GM20431 (cell line): ENCODE results near the gene ARHGEF10L.
"Not testable (repeated sequence)": the region's sequence is repeated elsewhere in the genome, so short reads cannot be mapped to it uniquely, and the experiment has no call there.

Experiments used
- in situ Hi-C: fragments of 300-500 bp; cut with MseI, MboI; formaldehyde crosslinking; loops from one replicate; pipeline ENCODE4 v1.15.0; 2020; ENCODE audit warnings: low sequenced_read_pairs; ENCODE audit not compliant: unreplicated experiment

Gene ARHGEF10L

DNA sequence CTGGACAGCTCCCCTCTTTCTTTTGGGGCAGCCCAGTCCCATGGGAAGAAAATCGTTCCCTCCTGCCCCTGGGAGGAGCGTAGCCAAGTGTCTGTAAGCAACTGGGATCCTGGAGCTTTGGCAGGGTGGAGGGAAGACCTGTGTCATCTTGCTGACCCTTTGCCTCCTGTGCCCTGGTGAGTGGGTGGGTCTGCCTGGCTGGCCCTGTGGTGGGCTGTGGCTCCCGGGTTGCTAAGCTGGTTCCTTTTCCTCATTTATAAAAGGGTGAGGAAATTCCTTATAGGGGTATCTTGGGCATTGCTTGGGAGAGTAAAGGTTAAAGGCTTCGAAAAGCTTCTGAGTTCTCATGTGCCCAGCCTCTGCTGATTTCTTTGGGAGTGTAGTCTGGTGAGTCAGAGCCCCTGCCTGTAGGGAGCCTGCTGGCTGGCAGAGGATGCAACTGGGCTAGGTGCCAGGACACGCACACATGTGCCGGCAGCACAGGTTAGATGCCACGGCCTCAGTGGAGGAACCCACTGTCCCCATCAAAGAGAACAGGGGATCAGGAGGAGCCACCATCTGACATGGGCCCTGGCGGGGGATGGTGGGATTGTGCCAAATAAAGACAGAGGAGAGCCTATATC, 85.2 kb downstream of the ARHGEF10L start:
- in situ Hi-C loops: no loop called here

- in situ Hi-C loops: no loop called here
Observed at GRCh38 chr1:17627239-17628052, 87.9 kb downstream of the ARHGEF10L start.

DNA sequence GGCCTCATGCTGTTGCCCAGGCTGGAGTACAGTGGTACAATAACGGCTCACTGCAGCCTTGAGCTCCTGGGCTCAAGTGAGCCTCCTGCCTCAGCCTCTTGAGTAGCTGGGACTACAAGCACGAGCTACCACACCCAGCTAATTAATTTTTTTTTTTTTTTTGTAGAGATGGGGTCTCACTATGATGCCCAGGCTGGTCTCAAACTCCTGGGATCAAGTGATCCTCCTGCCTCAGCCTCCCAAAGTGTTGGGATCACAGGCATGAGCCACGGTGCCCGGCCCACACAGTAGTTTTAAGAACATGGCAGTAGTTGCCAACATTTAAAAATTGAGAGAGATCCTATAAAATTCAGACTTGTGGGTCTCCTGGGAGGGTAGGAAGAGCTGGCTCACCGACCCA, 89.5 kb downstream of the ARHGEF10L start:
- in situ Hi-C loops: not testable (repeated sequence)

DNA sequence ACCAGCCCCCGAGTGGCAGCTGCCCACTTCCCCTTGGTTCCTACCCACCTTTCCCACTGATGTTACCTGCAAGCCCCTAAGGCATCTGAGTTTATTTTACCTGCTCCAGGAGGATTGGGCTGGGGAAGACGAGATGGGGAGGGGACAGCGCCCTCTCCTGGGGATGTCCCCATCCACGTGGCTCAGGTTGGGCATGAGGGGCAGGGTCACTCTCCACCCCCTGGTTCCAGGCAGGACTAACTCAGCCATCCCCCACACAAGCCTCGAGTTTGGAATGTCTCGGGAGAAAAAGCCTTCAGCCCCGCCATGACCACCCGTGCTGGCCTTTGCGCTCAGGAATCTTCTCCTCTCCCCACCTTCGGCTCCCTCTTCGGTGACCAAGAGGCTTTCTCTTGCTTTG, 90.0 kb downstream of the ARHGEF10L start:
- in situ Hi-C loops: no loop called here

DNA sequence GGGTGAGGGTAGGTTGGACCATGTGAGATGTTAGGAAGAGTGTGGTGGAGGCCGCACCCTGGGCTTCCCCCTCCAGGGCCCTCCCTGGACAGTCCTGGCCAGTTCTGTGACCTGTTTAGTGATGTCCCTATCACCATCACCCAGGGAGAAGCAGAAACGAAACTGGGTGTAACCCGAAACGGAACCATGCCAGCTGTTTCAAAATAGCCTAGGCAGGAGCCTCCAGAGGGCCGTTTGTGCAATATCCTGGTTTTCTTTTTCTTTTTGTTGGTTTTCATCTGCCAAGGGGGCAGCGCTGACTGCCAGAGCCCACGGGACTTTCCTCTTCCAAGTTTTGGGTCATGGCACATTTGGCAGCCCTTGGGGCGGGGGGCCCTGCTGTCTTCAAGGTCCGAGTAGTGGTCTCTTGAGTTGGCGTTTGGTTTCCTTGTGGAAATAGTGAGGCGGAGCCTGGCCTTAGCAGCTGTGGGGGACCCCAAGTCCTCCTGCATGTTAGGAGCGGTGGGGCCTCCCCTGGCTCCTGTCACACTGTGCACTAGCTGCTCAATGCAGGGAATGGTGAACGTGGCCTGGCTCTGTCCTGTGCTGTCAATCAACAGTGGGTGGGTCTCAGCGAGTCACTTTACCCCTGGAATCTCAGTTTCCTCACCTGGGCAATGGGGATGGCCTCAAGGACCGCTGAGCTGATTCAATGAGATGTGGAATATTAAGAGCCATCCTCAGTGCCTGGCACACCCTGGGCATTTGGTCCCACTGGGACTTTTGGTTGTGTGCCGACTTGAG, 90.7 kb downstream of the ARHGEF10L start:
- in situ Hi-C loops: no loop called here

DNA sequence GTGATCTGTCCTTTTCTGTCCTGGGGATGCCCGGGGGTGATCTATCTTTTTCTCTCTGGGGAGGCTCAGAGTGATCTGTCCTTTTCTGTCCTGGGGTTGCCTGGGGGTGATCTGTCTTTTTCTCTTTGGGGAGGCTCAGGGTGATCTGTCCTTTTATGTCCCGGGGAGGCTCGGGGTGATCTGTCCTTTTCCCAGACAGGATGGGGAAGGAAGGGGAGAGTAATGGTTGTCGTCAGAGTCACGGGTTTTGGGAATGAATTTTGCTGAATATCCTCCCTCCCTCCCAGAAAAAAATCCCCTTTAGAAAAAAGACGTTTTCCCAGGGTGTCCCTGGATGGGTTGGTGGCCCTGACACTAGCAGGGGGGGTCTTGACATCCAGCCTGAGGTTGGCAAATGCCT, 91.5 kb downstream of the ARHGEF10L start:
- in situ Hi-C loops: no loop called here

DNA sequence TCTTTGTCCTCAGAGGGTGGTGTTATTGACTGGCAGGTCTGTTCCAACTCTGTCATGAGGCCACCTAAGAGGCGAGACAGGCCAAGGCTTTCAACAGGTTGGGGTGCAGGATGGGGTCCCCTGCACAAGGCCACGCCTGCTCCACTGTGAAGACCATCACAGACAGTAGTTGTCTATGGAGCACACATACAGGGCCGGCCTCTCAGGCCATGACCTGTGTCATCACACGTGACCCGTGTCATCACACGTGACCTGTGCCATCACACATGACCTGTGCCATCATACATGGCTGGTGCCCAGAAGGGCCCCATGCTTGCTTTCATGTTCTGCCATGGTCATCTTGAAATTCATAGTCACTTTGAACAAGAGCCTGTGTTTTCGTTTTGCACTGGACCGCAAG, 91.9 kb downstream of the ARHGEF10L start:
- in situ Hi-C loops: no loop called here

DNA sequence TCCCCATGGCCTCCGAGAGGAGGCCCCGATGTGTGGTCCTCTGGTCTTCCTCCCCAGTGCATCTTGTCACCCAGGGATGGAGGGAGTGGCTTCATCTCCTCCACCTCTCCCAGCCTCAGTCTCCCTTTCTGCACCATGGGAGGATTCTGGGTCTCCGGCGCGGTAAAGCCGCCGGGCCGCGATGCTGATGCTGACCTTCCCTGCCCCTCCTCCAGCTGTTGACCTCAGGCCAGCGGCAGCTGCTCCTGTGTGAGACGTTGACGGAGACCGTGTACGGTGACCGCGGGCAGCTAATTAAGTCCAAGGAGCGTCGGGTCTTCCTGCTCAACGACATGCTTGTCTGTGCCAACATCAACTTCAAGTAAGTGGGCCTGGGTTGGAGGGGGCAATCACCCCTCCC, 92.6 kb downstream of the ARHGEF10L start:
- in situ Hi-C loops: no loop called here

- in situ Hi-C loops: no loop called here
Observed at GRCh38 chr1:17632541-17633184, 93.2 kb downstream of the ARHGEF10L start.

- in situ Hi-C loops: no loop called here
Observed at GRCh38 chr1:17633654-17634053, 94.2 kb downstream of the ARHGEF10L start.

DNA sequence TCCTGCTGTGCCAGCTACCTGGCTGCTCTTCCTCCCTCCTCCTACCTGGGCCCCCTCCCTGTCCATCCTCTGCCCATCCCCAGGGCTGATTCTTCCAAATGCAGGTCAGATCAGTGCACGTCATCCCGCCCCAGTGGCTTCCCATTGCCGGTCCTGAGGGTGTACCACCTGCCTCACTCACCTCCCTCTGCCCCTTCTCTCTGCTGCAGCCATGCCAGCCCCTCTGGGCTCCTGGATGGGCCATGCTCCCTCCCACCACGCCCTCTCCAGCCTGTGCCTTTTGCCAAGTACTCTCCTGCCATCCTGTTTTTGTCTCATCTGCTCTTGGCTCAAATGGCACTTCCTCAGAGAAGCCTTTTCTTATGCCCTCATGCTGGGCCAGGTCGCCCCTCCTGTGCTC, 95.8 kb downstream of the ARHGEF10L start:
- in situ Hi-C loops: no loop called here

DNA sequence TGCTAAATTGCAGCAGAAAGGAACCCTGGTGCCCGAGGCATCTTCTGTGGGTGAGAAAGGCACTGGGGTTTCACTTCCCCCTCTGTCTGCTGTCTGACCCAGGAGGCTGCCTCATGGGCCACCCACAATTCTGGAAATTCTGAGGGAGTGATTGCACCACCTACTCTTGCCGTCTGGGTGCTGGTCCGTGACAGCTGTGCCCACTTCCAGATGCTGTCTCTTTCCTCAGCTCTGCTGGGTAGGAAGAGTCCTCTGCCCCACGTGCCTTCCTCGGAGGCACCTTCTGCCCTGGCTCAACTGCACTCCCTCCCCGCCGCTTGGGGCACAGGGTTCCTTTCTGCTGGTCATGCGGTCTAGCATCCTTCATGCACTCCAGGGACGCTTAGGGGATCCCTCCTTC, 96.3 kb downstream of the ARHGEF10L start:
- in situ Hi-C loops: no loop called here

GRCh38 chr1:17636612-17637011, 97.1 kb downstream of the ARHGEF10L start:
- in situ Hi-C loops: no loop called here

DNA sequence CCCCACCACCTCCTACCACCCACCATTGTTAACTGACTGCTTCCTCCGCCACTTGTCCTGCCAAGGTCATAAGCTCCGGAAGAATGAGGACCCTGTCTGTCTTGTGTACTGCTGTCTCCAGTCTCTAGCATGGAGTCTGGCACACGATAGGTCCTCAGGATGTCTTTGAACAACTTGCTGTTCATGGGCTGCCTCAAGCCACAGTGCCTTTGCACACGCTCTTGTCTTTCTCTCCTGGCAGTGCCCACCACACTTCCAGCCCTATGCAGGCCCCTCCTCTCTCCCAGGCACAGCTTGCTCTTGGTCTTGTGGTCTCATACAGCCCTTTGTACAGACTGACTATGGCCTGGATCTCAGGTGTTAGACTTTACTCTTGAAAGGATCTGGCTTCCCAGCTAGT, 97.6 kb downstream of the ARHGEF10L start:
- in situ Hi-C loops: no loop called here

GRCh38 chr1:17639703-17640340, 100.3 kb downstream of the ARHGEF10L start:
- in situ Hi-C loops: no loop called here

DNA sequence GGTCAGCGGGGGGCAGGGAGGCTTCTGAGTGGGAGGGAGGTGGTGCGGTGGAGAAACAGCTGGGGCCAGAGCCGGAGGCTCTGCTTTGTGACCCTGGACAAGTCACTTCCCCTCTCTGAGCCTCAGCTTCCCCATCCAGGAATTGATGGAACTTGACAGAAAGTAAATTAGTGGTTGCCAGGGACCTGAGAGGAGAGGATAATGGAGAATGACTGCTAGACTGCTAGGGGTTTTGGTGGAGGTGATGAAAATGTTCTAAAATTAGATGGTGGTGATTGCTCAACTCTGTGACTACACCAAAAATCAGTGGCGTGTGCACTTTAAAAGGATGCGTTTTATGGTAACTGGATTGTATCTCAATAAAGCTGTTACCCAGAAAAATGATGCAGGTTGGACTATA, 100.9 kb downstream of the ARHGEF10L start:
- in situ Hi-C loops: no loop called here

DNA sequence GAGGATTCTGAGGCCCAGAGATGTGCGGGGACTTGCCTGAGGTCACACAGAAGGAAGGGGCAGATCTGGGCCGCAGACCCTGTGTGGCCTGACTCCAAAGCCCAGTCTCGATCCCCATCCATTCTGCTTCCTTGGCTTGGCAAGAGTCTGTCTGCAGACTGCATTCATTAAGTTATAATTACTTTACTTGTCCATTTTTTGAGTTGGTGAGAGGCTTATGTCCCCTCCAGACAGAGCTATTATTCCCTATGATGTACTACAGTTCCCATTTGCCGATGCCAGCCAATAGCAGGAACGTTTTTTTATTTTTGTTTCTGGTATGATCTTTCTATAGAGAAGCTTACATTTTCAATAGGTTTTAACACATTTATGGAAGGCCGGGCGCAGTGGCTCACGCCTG, 101.5 kb downstream of the ARHGEF10L start:
- in situ Hi-C loops: no loop called here

GRCh38 chr1:17642169-17642568, 102.7 kb downstream of the ARHGEF10L start:
- in situ Hi-C loops: no loop called here

GRCh38 chr1:17642943-17643342, 103.4 kb downstream of the ARHGEF10L start:
- in situ Hi-C loops: no loop called here
